Endothelial cell of umbilical vein (primary cell): Measurements from ENCODE around the gene ABHD11. TPM values are rescaled to one million over a fixed set of nuclear protein-coding genes. Genes with fewer than 3 reads are reported as not detected.

Source experiments
- BruUV-seq: library from RNA; stranded (reverse); fragments of 400-500 nt; replicated peaks from 2 replicates; lab custom pipeline; 2021; lab: Mats Ljungman, UMichigan
- CTCF ChIA-PET: fragments of 300-600, 350-600 bp; sonication (Branson Sonifier 250); formaldehyde crosslinking; loops from one replicate; lab custom pipeline; 2021; ENCODE audit warnings: antibody characterized with exemption, inconsistent platforms; lab: Charles Lee
- POLR2A ChIA-PET: fragments of 300-600, 350-600 bp; sonication (Branson Sonifier 250); formaldehyde crosslinking; loops from one replicate; lab custom pipeline; 2021; ENCODE audit warnings: antibody characterized with exemption, inconsistent platforms; lab: Charles Lee
- DNase-seq: peaks from one replicate; pipeline ENCODE4 v3.0.0-alpha.2; 2011; ENCODE audit warnings: low read depth, low spot score
- FAIRE-seq: peaks from 2 replicates; lab custom pipeline; 2011; peaks lifted over from hg19 to GRCh38; lab: Jason Lieb, UNC
- H2AFZ ChIP-seq: 2 replicates; pipeline ENCODE4 v1.6.0; 2012; ENCODE audit warnings: low read depth, low read length, control low read depth, inconsistent platforms
- H3K27ac ChIP-seq: 2 replicates; pipeline ENCODE4 v1.5.1; 2011; ENCODE audit warnings: low read depth, mild to moderate bottlenecking, control low read depth, low read length, moderate library complexity; ENCODE audit not compliant: insufficient read depth
- H3K27me3 ChIP-seq, 2 experiments: 2 replicates each; pipeline versions ENCODE4 v1.6.0 to v1.6.1; 2011; ENCODE audit warnings: low read length in 2 of 2, mixed read lengths in 1 of 2; ENCODE audit not compliant: control insufficient read depth in 2 of 2, insufficient read depth in 2 of 2
- H3K36me3 ChIP-seq, 2 experiments: 2 replicates in 1 of 2; 3 replicates in 1 of 2; pipeline ENCODE4 v1.5.1; 2011; ENCODE audit warnings: low read length in 2 of 2, mild to moderate bottlenecking in 1 of 2, moderate library complexity in 1 of 2; ENCODE audit not compliant: control insufficient read depth in 2 of 2, insufficient read depth in 2 of 2; ENCODE audit errors: extremely low read depth in 1 of 2
- H3K4me1 ChIP-seq: 3 replicates; pipeline ENCODE4 v1.5.1; 2011; ENCODE audit warnings: mild to moderate bottlenecking, low read length; ENCODE audit not compliant: control insufficient read depth, insufficient read depth; ENCODE audit errors: extremely low read depth
- H3K4me2 ChIP-seq: 2 replicates; pipeline ENCODE4 v1.6.1; 2011; ENCODE audit warnings: low read length, control low read depth, mixed read lengths; ENCODE audit not compliant: insufficient read depth
- H3K4me3 ChIP-seq, 3 experiments: fragments of 200-600 bp in 1 of 3; sonication (generic), shearing (Covaris generic) in 1 of 3; replicated peaks in 1 of 3; 2 replicates each; pipeline ENCODE4 v1.5.1; 2011 to 2016; ENCODE audit warnings: control low read depth in 3 of 3, low read length in 3 of 3, mild to moderate bottlenecking in 2 of 3, inconsistent platforms in 1 of 3, low read depth in 1 of 3, moderate library complexity in 1 of 3; ENCODE audit not compliant: insufficient read depth in 1 of 3
- H3K79me2 ChIP-seq: 2 replicates; pipeline ENCODE4 v1.6.0; 2012; ENCODE audit warnings: low read length, inconsistent platforms; ENCODE audit not compliant: control insufficient read depth, insufficient read depth
- H3K9ac ChIP-seq: replicated peaks from 2 replicates; pipeline ENCODE3; 2011; ENCODE audit warnings: low read length, control low read depth; ENCODE audit not compliant: insufficient read depth; ENCODE audit errors: extremely low read depth
- H3K9me1 ChIP-seq: replicated peaks from 3 replicates; pipeline ENCODE4 v1.6.0; 2011; ENCODE audit warnings: mild to moderate bottlenecking, low read length; ENCODE audit not compliant: control insufficient read depth, insufficient read depth; ENCODE audit errors: extremely low read depth
- H3K9me3 ChIP-seq: replicated peaks from 2 replicates; pipeline ENCODE4 v1.5.1; 2012; ENCODE audit warnings: low read length, inconsistent platforms; ENCODE audit not compliant: control insufficient read depth, insufficient read depth
- H4K20me1 ChIP-seq: replicated peaks from 2 replicates; pipeline ENCODE3; 2011; ENCODE audit warnings: mild to moderate bottlenecking, low read length; ENCODE audit not compliant: control insufficient read depth, insufficient read depth; ENCODE audit errors: extremely low read depth
- FOS ChIP-seq: IDR thresholded peaks from 2 replicates; pipeline ENCODE4 v1.6.1; 2011; ENCODE audit warnings: mild to moderate bottlenecking, low read length, moderate library complexity, borderline replicate concordance; ENCODE audit not compliant: insufficient read depth
- GATA2 ChIP-seq: IDR thresholded peaks from 2 replicates; pipeline ENCODE4 v1.7.0; 2011; ENCODE audit warnings: low read depth, mild to moderate bottlenecking, moderate library complexity, mixed read lengths, low read length; ENCODE audit not compliant: insufficient read length, insufficient read depth
- JUN ChIP-seq: IDR thresholded peaks from 2 replicates; pipeline ENCODE4 v1.6.1; 2011; ENCODE audit warnings: borderline replicate concordance, low read depth; ENCODE audit not compliant: insufficient read length, insufficient read depth
- MYC ChIP-seq: IDR thresholded peaks from one replicate; pipeline ENCODE4 v1.6.1; 2011; ENCODE audit warnings: mild to moderate bottlenecking, low read depth, low read length
- POLR2A ChIP-seq: IDR thresholded peaks from 2 replicates; pipeline ENCODE4 v1.6.1; 2012; ENCODE audit warnings: low read depth, mild to moderate bottlenecking, control low read depth, low read length
- POLR2AphosphoS5 ChIP-seq: IDR thresholded peaks from 2 replicates; pipeline ENCODE4 v1.6.1; 2012; ENCODE audit warnings: low read depth, mild to moderate bottlenecking, control low read depth, low read length, moderate library complexity; ENCODE audit not compliant: insufficient read depth
- dilution Hi-C: fragments of 300-500 bp; cut with MboI; formaldehyde crosslinking; loops from one replicate; pipeline ENCODE4 v1.15.0; 2019; ENCODE audit warnings: low sequenced_read_pairs; ENCODE audit not compliant: extremely low pct_ligation_motif_present
- intact Hi-C: fragments of 100-400 bp; cut with micrococcal nuclease; formaldehyde crosslinking; loops from one replicate; pipeline ENCODE4 v1.10.0; 2022
- polyA plus RNA-seq, 4 experiments: library from polyadenylated mRNA; depleted of rRNA in 3 of 4; stranded (reverse) in 3 of 4; unstranded in 1 of 4; fragments of >200 nt; gene quantifications; 2 replicates each; pipeline versions ENCODE4 v1.2.1 to v1.2.3, GENCODE V29; 2011 to 2012; ENCODE audit warnings: missing spikeins in 1 of 4
- total RNA-seq: library from RNA; stranded (reverse); gene quantifications from 2 replicates; pipeline ENCODE4 v1.2.3, GENCODE V29; 2021
- TF ChIP-seq, protein P1 (sequence below): IDR thresholded peaks from 2 replicates; pipeline ENCODE4 v1.6.1; 2011; ENCODE audit not compliant: insufficient read depth, insufficient read length

The ABHD11 gene
- total and polyA plus RNA-seq, 2 donors (not counting 3 experiments of a cell fraction or from before 2014, with no cell fraction given) = 13.3 to 18.4 TPM

DNA sequence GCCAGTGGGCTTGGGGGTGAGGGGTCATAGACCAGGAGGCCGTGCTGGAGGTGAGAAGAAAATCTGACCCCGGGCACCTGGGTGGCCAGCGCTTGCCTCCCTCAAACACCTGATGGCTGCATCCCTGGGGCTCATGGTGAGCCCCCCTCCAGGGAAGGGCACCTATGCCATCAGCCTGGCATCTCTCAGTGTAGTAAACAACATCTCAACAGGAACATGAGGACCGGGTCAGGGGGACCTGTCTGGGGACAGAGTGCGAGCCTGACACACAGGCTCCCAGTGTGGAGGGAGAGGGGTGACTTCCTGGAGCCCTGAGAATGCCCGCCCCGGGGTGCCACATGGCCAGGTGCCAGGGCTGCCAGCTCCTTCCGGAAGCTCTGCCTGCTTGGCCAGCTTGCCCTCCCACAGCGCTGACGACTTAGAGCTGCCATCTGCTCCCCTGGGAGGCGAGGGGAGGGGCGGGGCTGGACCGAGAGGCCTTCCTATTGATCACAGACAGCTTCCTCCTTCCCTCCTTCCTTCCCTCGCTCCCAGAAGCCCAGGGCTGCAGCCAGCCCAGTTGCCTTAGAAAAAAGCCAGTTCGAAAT is 31.5 kb downstream of the ABHD11 start:
- intact Hi-C loops = loop anchor here (1.0 kb wide), 1 partner anchor 11 kb away; no protein-coding TSS in a partner anchor
- Histone ChIP-seq H2AFZ (no peak overlapping the region), H3K27ac (no peak overlapping the region), H3K9ac (no peak overlapping the region), H3K4me3 (no peak overlapping the region), H3K4me2 (no peak overlapping the region), H3K79me2 (peaks cover 33% of the 10 kb centered on the region), H4K20me1 (no peaks in the 10 kb centered on the region), H3K9me1 (no peaks in the 10 kb centered on the region), H3K36me3 (peaks cover 0 to 2% of the 10 kb centered on the region in 2 experiments), H3K27me3 (no peaks in the 10 kb centered on the region), H3K9me3 (no peaks in the 10 kb centered on the region), H3K4me1 (peaks cover 9% of the 10 kb centered on the region)
- ChIA-PET CTCF (interaction anchor here (0.5 to 3.5 kb wide), 7 partner anchors 9 to 101 kb away, joined by 4 to 25 read pairs (median 5); partner anchors contain the start of gene STX1A), POLR2A (no interaction called here)
- DNase-seq = no peak
- BruUV-seq = no TSS peak
- dilution Hi-C loops = no loop called here
- peak; percentile 55 for FAIRE-seq
- TF ChIP-seq POLR2A = no peak
- no peak for TF ChIP-seq JUN
- no peak for TF ChIP-seq MYC
- TF ChIP-seq FOS = no peak
- TF ChIP-seq GATA2 = no peak
- TF ChIP-seq, protein P1, sequence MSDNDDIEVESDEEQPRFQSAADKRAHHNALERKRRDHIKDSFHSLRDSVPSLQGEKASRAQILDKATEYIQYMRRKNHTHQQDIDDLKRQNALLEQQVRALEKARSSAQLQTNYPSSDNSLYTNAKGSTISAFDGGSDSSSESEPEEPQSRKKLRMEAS = no peak
- TF ChIP-seq POLR2AphosphoS5 = no peak
